GM21515 (cell line): ENCODE data around the gene OR5D14.

Experiments used
- ATAC-seq: cut with Tn5 transposase; IDR thresholded peaks from one replicate; pipeline ENCODE4 v1.9.1; 2021; ENCODE audit not compliant: unreplicated experiment

Gene OR5D14

GRCh38 chr11:55795256-55795655 lies at the start of gene OR5D14:
OR5D14 (plus strand) TSS chr11:55795556; CDS start chr11:55795556, 0 bp downstream.
- ATAC-seq: no peak

GRCh38 chr11:55773138-55773537 lies 22.2 kb upstream of the OR5D14 start, which contains the start of gene OR5D13:
OR5D13 (plus strand) TSS chr11:55773438; CDS start chr11:55773438, 0 bp downstream.
- no peak for ATAC-seq

GRCh38 chr11:55791606-55792005 lies 3.8 kb upstream of the OR5D14 start:
- ATAC-seq: no peak

GRCh38 chr11:55793321-55793720 lies 2.0 kb upstream of the OR5D14 start:
- ATAC-seq: no peak

GRCh38 chr11:55806248-55806647 lies 10.9 kb downstream of the OR5D14 start:
- ATAC-seq: no peak

GRCh38 chr11:55811067-55811466 lies 15.7 kb downstream of the OR5D14 start, which contains the start of gene OR5L1:
OR5L1 (plus strand) TSS chr11:55811367; CDS start chr11:55811467, 100 bp downstream.
- no peak for ATAC-seq

- ATAC-seq: no peak
These were observed 24.0 kb downstream of the OR5D14 start, which contains the start of gene OR5D18 for GRCh38 chr11:55819330-55819729. OR5D18 (plus strand) TSS chr11:55819630; CDS start chr11:55819630, 0 bp downstream.

- ATAC-seq: no peak
These were observed 31.6 kb downstream of the OR5D14 start, which contains the start of gene OR5L2 for GRCh38 chr11:55826919-55827318. OR5L2 (plus strand) TSS chr11:55827219; CDS start chr11:55827219, 0 bp downstream.

GRCh38 chr11:55838452-55838851 lies 43.1 kb downstream of the OR5D14 start, which contains the start of gene OR5D16:
OR5D16 (plus strand) TSS chr11:55838752; CDS start chr11:55838752, 0 bp downstream.
- no peak for ATAC-seq
